B cell (primary cell): ENCODE results near the gene WDR33. TPM values are rescaled to one million over a fixed set of nuclear protein-coding genes. Genes with fewer than 3 reads are reported as not detected.

Experiments
- ATAC-seq: fragments of 200-7000 bp; cut with Tn5 transposase; one replicate; pipeline ENCODE4 v1.10.0; 2021; ENCODE audit warnings: low read depth, mild to moderate bottlenecking, moderate number of reproducible peaks, moderate library complexity
- CTCF ChIA-PET: fragments of 350-600 bp; sonication (Branson Sonifier 250); formaldehyde crosslinking; loops from one replicate; lab custom pipeline; 2021; ENCODE audit warnings: antibody characterized with exemption, inconsistent platforms; lab: Charles Lee
- POLR2A ChIA-PET: fragments of 350-600 bp; sonication (Branson Sonifier 250); formaldehyde crosslinking; loops from one replicate; lab custom pipeline; 2021; ENCODE audit warnings: antibody characterized with exemption; lab: Charles Lee
- DNase-seq: peaks from one replicate; pipeline ENCODE4 v3.0.0; 2013
- H2AFZ ChIP-seq: 2 replicates; pipeline ENCODE4 v1.6.1; 2012; ENCODE audit warnings: mild to moderate bottlenecking, low read depth, low read length; ENCODE audit not compliant: insufficient read depth, poor library complexity, severe bottlenecking
- H3K27ac ChIP-seq, 2 donors: 1 replicate in 1 of 2; 2 replicates in 1 of 2; pipeline ENCODE4 v1.5.1; 2012 to 2013; ENCODE audit warnings: low read length in 2 of 2, mild to moderate bottlenecking in 2 of 2, moderate library complexity in 1 of 2
- H3K27me3 ChIP-seq, 4 experiments: fragments of 200-600 bp in 1 of 4; sonication (generic) in 1 of 4; replicated peaks in 1 of 4; 1 replicate in 2 of 4; 2 replicates in 2 of 4; pipeline versions ENCODE4 v1.6.1 to v1.7.0; 2013 to 2016; ENCODE audit warnings: low read length in 3 of 4, mild to moderate bottlenecking in 2 of 4, mixed read lengths in 1 of 4, moderate library complexity in 1 of 4; ENCODE audit not compliant: insufficient read depth in 4 of 4, control insufficient read depth in 3 of 4; ENCODE audit errors: control extremely low read depth in 1 of 4
- H3K36me3 ChIP-seq, 2 experiments: replicated peaks in 1 of 2; 1 replicate in 1 of 2; 2 replicates in 1 of 2; pipeline versions ENCODE4 v1.6.1 to v1.7.1; 2013; ENCODE audit warnings: low read length in 1 of 2; ENCODE audit not compliant: insufficient read depth in 2 of 2, control insufficient read depth in 1 of 2; ENCODE audit errors: control extremely low read depth in 1 of 2, extremely low read depth in 1 of 2
- H3K4me1 ChIP-seq, 2 donors: fragments of 200-600 bp in 1 of 2; sonication (generic) in 1 of 2; 1 replicate in 1 of 2; 2 replicates in 1 of 2; pipeline versions ENCODE4 v1.5.1 to v1.6.1; 2013 to 2017; ENCODE audit warnings: low read length in 2 of 2; ENCODE audit not compliant: control insufficient read depth in 2 of 2, insufficient read depth in 2 of 2
- H3K4me2 ChIP-seq: replicated peaks from 2 replicates; pipeline ENCODE3; 2012; ENCODE audit warnings: mild to moderate bottlenecking, low read depth, low read length; ENCODE audit not compliant: poor library complexity, severe bottlenecking
- H3K4me3 ChIP-seq, 5 experiments: fragments of 200-600 bp in 1 of 5; sonication (generic) in 1 of 5; 1 replicate in 3 of 5; 2 replicates in 2 of 5; pipeline versions ENCODE4 v1.5.1 to v1.7.0; 2011 to 2016; ENCODE audit warnings: low read length in 4 of 5, mild to moderate bottlenecking in 4 of 5, low read depth in 2 of 5, control low read depth in 1 of 5, moderate library complexity in 1 of 5; ENCODE audit not compliant: insufficient read depth in 1 of 5; ENCODE audit errors: control extremely low read depth in 1 of 5, extremely low read depth in 1 of 5
- H3K79me2 ChIP-seq: fragments of 200-600 bp; sonication (generic); one replicate; pipeline ENCODE4 v1.6.0; 2016; ENCODE audit warnings: low read length; ENCODE audit not compliant: control insufficient read depth, insufficient read depth
- H3K9ac ChIP-seq: fragments of 200-600 bp; sonication (generic); 2 replicates; pipeline ENCODE4 v1.6.1; 2017; ENCODE audit warnings: mild to moderate bottlenecking, low read length, moderate library complexity
- H3K9me3 ChIP-seq, 3 donors: one replicate each; pipeline versions ENCODE4 v1.6.1 to v1.7.1; 2013; ENCODE audit warnings: low read length in 2 of 3; ENCODE audit not compliant: control insufficient read depth in 2 of 3, insufficient read depth in 1 of 3; ENCODE audit errors: control extremely low read depth in 1 of 3
- H4K20me1 ChIP-seq: 2 replicates; pipeline ENCODE4 v1.6.0; 2012; ENCODE audit warnings: mild to moderate bottlenecking, low read length; ENCODE audit not compliant: insufficient read depth, control insufficient read depth, poor library complexity, severe bottlenecking
- H3K27ac Mint-ChIP-seq: one replicate; pipeline ENCODE4 v1.8.0; 2021; ENCODE audit warnings: mixed read lengths
- H3K27me3 Mint-ChIP-seq: one replicate; pipeline ENCODE4 v1.8.0; 2021; ENCODE audit warnings: mixed read lengths
- H3K4me1 Mint-ChIP-seq: one replicate; pipeline ENCODE4 v1.8.0; 2021; ENCODE audit warnings: mixed read lengths
- H3K4me3 Mint-ChIP-seq: one replicate; pipeline ENCODE4 v1.8.0; 2021; ENCODE audit warnings: mixed read lengths
- H3K9me3 Mint-ChIP-seq: one replicate; pipeline ENCODE4 v1.8.0; 2022; ENCODE audit warnings: mixed read lengths; ENCODE audit not compliant: insufficient read depth
- CTCF ChIP-seq: fragments of 200-600 bp; IDR thresholded peaks from one replicate; pipeline ENCODE4 v1.8.0; 2022; ENCODE audit warnings: antibody characterized with exemption, mild to moderate bottlenecking
- EZH2 ChIP-seq: IDR thresholded peaks from 2 replicates; pipeline ENCODE4 v1.6.1; 2012; ENCODE audit warnings: borderline replicate concordance, low read depth, mild to moderate bottlenecking, moderate library complexity, low read length; ENCODE audit not compliant: insufficient read depth, poor library complexity, severe bottlenecking
- WGBS: methylation state at CpG from one replicate; pipeline ENCODE4 v1.1.5; 2013; ENCODE audit warnings: missing lambda C conversion rate; ENCODE audit not compliant: insufficient coverage; 5-methylcytosine and 5-hydroxymethylcytosine counted together
- intact Hi-C: fragments of 100-400 bp; cut with micrococcal nuclease; formaldehyde crosslinking; loops from one replicate; pipeline ENCODE4 v1.10.0; 2022
- polyA plus RNA-seq: library from polyadenylated mRNA; depleted of rRNA; stranded (reverse); fragments of >200 nt; gene quantifications from 2 replicates; pipeline ENCODE4 v1.2.3, GENCODE V29; 2012
- total RNA-seq, 2 donors: library from RNA; stranded (reverse); fragments of 120-200 nt in 1 of 2; gene quantifications; 1 replicate in 1 of 2; 2 replicates in 1 of 2; pipeline versions ENCODE4 v1.2.3 to v1.2.4, GENCODE V29; 2013 to 2022

WDR33 gene
- total and polyA plus RNA-seq, 2 donors (not counting 1 experiment from before 2014, with no cell fraction given), result 17.2 to 101 TPM

- H2AFZ ChIP-seq, result no peak overlapping the region
- peaks cover 0 to 3% (median 0%) of the 10 kb centered on the region in 4 experiments for H3K27me3 ChIP-seq
- DNase-seq (no peak), ATAC-seq (no peak)
- Mint-ChIP-seq H3K4me1 (peaks cover 8% of the 10 kb centered on the region), H3K27me3 (no peaks in the 10 kb centered on the region), H3K4me3 (no peak overlapping the region), H3K9me3 (peaks cover 6% of the 10 kb centered on the region), H3K27ac (no peak overlapping the region)
- WGBS, result 83% methylated on average over 6 of the region's 8 CpGs
- no peaks in the 10 kb centered on the region for H4K20me1 ChIP-seq
- no peaks in the 10 kb centered on the region for H3K79me2 ChIP-seq
- ChIA-PET POLR2A (no interaction called here), CTCF (no interaction called here)
- H3K4me2 ChIP-seq, result no peak overlapping the region
- no peak overlapping the region for H3K27ac ChIP-seq
- H3K9ac ChIP-seq, result no peak overlapping the region
- H3K4me1 ChIP-seq, result peaks cover 0 to 9% of the 10 kb centered on the region in 2 donors
- no peak overlapping the region for H3K4me3 ChIP-seq
- intact Hi-C loops, result no loop called here
- no peaks in the 10 kb centered on the region for H3K36me3 ChIP-seq
- TF ChIP-seq EZH2 (no peak), CTCF (no peak)
- peaks cover 0 to 12% (median 9%) of the 10 kb centered on the region in 3 donors for H3K9me3 ChIP-seq
Measured at GRCh38 chr2:127685410-127686080, 125.4 kb downstream of the WDR33 start.

- no peak overlapping the region for H3K4me3 ChIP-seq
- peaks cover 0 to 5% (median 0%) of the 10 kb centered on the region in 3 donors for H3K9me3 ChIP-seq
- peaks cover 0 to 13% of the 10 kb centered on the region in 2 donors for H3K4me1 ChIP-seq
- ATAC-seq, result no peak
- H4K20me1 ChIP-seq, result no peaks in the 10 kb centered on the region
- intact Hi-C loops, result no loop called here
- no peak for TF ChIP-seq EZH2
- Mint-ChIP-seq H3K27me3 (peaks cover under 1% of the 10 kb centered on the region), H3K9me3 (peaks cover 4% of the 10 kb centered on the region), H3K4me1 (peaks cover 8% of the 10 kb centered on the region), H3K27ac (no peak overlapping the region), H3K4me3 (no peak overlapping the region)
- H2AFZ ChIP-seq, result no peak overlapping the region
- CTCF ChIA-PET, result no interaction called here
- H3K36me3 ChIP-seq, result no peaks in the 10 kb centered on the region
- POLR2A ChIA-PET, result no interaction called here
- 99% methylated on average over 6 of the region's 15 CpGs for WGBS
- no peak overlapping the region for H3K9ac ChIP-seq
- H3K27ac ChIP-seq, result no peak overlapping the region
- DNase-seq, result no peak
- peaks cover 0 to 5% (median under 1%) of the 10 kb centered on the region in 4 experiments for H3K27me3 ChIP-seq
- no peak overlapping the region for H3K4me2 ChIP-seq
- no peaks in the 10 kb centered on the region for H3K79me2 ChIP-seq
Measured at GRCh38 chr2:127683757-127684156, 127.2 kb downstream of the WDR33 start.
